ENCODE measurements around the gene CLEC7A. TPM values are rescaled to one million over a fixed set of nuclear protein-coding genes. Genes with fewer than 3 reads are reported as not detected.

CLEC7A gene
- total RNA-seq, 1 experiment from 2014 or later, result not detected

- no peaks in the 10 kb centered on the region for H3K27me3 ChIP-seq (ENCODE audit: insufficient read depth, low read length)
- H2BK15ac ChIP-seq (ENCODE audit: low read depth, low read length), result no peak overlapping the region
- H4K91ac ChIP-seq (ENCODE audit: insufficient read length, low read depth, low read length), result no peak overlapping the region
- no peak overlapping the region for H2AK5ac ChIP-seq (ENCODE audit: insufficient read length, low read length)
- DNase-seq, result no peak
- H4K20me1 ChIP-seq (ENCODE audit: control insufficient read depth, insufficient read depth, insufficient read length), result no peaks in the 10 kb centered on the region
- H3K9me3 Mint-ChIP-seq, result peaks cover 0 to 2% of the 10 kb centered on the region in 2 experiments; a peak in 1 of 5 replicates
- no peak overlapping the region for H2BK120ac ChIP-seq (ENCODE audit: low read depth, low read length, poor library complexity, severe bottlenecking)
- no CpG with 5 or more reads among the region's 4 CpGs for WGBS (ENCODE audit: extremely low coverage, insufficient read length, low lambda C conversion rate)
- H2BK5ac ChIP-seq (ENCODE audit: insufficient read length, low read length), result no peak overlapping the region
- no peaks in the 10 kb centered on the region for H3K79me2 ChIP-seq (ENCODE audit: insufficient read depth, low read length)
- peak overlapping the region in 2 of 3 experiments; percentile 34 to 35; a peak in 1 of 7 replicates for H3K27ac Mint-ChIP-seq
- H3K36me3 Mint-ChIP-seq (ENCODE audit: insufficient read depth in 1 of 3, low read depth in 3 of 3), result no peaks in the 10 kb centered on the region; a peak in 1 of 7 replicates
- H3K4me2 ChIP-seq (ENCODE audit: insufficient read depth, insufficient read length, low read length), result no peak overlapping the region
- H3K9ac ChIP-seq (ENCODE audit: extremely low read depth, insufficient read length, low read length), result no peak overlapping the region
- no peak overlapping the region for H3K56ac ChIP-seq (ENCODE audit: insufficient read length, low read depth, low read length)
- no peak overlapping the region for H2AFZ ChIP-seq (ENCODE audit: low read length)
- H3K79me1 ChIP-seq (ENCODE audit: insufficient read depth, low read depth, low read length, poor library complexity, severe bottlenecking), result no peaks in the 10 kb centered on the region
- H3K27ac ChIP-seq (ENCODE audit: insufficient read length, low read depth, low read length), result no peak overlapping the region
- TF ChIP-seq, protein P1, sequence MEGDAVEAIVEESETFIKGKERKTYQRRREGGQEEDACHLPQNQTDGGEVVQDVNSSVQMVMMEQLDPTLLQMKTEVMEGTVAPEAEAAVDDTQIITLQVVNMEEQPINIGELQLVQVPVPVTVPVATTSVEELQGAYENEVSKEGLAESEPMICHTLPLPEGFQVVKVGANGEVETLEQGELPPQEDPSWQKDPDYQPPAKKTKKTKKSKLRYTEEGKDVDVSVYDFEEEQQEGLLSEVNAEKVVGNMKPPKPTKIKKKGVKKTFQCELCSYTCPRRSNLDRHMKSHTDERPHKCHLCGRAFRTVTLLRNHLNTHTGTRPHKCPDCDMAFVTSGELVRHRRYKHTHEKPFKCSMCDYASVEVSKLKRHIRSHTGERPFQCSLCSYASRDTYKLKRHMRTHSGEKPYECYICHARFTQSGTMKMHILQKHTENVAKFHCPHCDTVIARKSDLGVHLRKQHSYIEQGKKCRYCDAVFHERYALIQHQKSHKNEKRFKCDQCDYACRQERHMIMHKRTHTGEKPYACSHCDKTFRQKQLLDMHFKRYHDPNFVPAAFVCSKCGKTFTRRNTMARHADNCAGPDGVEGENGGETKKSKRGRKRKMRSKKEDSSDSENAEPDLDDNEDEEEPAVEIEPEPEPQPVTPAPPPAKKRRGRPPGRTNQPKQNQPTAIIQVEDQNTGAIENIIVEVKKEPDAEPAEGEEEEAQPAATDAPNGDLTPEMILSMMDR (conservative IDR thresholded peaks at IDR 0.05), result no peak
- H3K14ac ChIP-seq (ENCODE audit: insufficient read depth, low read length), result no peak overlapping the region
- H2BK20ac ChIP-seq (ENCODE audit: low read depth, low read length, poor library complexity, severe bottlenecking), result no peak overlapping the region
- H4K8ac ChIP-seq (replicated peaks; ENCODE audit: insufficient read length, low read depth, low read length), result no peak overlapping the region
- H3K18ac ChIP-seq (ENCODE audit: insufficient read length, low read depth, low read length), result no peak overlapping the region
- H3K4me1 Mint-ChIP-seq, result peaks cover 35 to 40% of the 10 kb centered on the region in 2 experiments
- H3K27me3 Mint-ChIP-seq (ENCODE audit: low read depth), result no peaks in the 10 kb centered on the region; the same call in 1 of the 2 replicates
- no peaks in the 10 kb centered on the region for H3K9me3 ChIP-seq (ENCODE audit: control insufficient read depth, low read depth, low read length)
- H3K23ac ChIP-seq (ENCODE audit: insufficient read length, low read depth, low read length), result no peak overlapping the region
- H3T11ph ChIP-seq (ENCODE audit: low read length), result no peak overlapping the region
- no peak overlapping the region for H3K4ac ChIP-seq (ENCODE audit: low read depth, low read length)
- H3K23me2 ChIP-seq (ENCODE audit: insufficient read length, low read depth, low read length, poor library complexity, severe bottlenecking), result no peaks in the 10 kb centered on the region
- no peak overlapping the region for H4K5ac ChIP-seq (ENCODE audit: insufficient read length, low read depth, low read length)
- H3K4me1 ChIP-seq (ENCODE audit: insufficient read depth, low read length), result peaks cover 4% of the 10 kb centered on the region
- no peak overlapping the region for H2BK12ac ChIP-seq (ENCODE audit: insufficient read length, low read depth, low read length)
- H3K4me3 Mint-ChIP-seq, result no peak overlapping the region
Measured at GRCh38 chr12:10135126-10135525, 5.1 kb upstream of the CLEC7A start.
